GM18519 (cell line): ENCODE data around the gene CNOT3.

Experiments
- ATAC-seq: cut with Tn5 transposase; IDR thresholded peaks from one replicate; pipeline ENCODE4 v1.9.1; 2021; ENCODE audit warnings: mild to moderate bottlenecking, moderate library complexity; ENCODE audit not compliant: unreplicated experiment, low FRiP score

CNOT3 gene

DNA sequence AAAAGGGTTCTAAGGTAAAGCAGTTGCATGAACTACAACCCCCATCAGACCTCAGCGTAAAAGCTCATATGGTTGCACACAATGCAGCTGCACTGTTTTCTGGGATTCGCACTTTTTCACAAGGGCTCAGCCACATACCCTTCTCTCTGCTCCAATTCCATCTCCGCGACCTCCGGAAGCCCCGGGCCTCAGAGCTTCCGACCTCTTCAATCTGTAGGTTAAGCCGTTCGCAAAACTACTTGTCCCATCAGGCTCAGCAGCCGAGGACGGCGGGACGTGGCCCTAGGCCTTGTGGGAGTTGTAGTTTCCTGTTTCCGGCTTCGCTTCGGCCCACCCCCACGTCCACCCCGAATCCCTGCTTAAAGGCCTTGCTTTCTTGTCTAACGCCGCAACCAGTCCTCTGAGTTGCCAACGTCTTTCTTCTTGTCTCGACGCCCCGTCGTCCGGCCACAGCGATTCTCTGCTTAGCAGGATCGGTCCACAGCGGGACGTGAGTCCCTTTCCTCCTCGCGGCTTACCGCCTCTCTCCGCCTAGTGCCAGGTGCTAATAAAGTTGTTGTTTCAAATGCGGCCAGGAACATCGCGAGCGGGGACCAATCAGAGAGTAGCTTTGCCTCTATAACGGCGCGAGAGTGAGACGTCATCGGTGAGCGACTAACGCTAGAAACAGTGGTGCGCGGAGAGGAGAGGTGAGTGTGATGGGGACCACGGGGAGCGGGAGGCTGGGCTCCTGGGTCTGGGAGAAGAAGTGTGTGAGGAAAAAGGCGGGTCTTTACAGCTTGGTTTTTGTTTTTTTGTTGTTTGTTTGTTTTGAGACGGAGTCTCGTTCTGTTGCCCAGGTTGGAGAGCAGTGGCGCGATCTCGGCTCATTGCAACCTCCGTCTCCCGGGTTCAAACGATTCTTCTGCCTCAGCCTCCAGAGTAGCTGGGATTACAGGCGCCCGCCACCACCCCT is 22.2 kb upstream of the CNOT3 start, which contains the start of the genes PRPF31 and TFPT:
Gene PRPF31, plus strand, starts transcription at position 646 of the 955 bp plus-strand sequence. CDS start 2,525 bp downstream, outside the sequence.
Gene TFPT, minus strand, starts transcription at position 549 of the 955 bp plus-strand sequence. Its CDS starts 388 bp downstream, at position 161.
- peak; percentile 52 for ATAC-seq

DNA sequence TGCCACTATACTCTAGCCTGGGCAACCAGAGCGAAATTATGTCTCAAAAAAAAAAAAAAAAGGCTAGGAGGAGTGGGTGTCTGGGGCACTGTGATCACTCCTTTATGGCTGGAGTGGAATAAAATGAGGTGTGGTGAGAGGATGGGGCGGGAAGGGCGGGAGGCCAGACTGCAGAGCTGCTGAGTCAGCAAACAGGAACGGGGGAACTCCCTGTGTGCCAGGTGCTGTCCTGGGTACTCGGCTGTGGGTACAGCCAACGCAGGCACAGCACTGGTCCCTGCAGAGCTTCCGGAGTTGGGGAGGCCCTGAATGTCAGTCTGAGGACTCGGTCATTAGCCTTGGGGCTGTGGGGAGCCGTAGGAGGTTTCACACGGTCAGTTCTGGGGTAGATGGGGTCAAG is 16.3 kb upstream of the CNOT3 start:
- ATAC-seq: no peak

DNA sequence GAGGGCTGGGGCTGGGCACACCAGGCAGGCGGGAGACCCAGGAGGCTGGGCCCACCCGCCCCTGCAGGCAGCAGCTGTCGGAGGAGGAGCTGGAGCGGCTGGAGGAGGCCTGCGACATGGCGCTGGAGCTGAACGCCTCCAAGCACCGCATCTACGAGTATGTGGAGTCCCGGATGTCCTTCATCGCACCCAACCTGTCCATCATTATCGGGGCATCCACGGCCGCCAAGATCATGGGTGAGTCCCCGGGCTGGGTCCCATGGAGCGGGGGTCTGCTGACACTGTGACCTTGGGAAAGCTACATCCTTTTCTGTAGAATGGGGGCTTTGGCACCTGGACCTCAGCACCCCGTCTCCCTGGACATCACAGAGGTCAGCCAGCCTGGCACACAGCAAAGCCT is 13.9 kb upstream of the CNOT3 start:
- no peak for ATAC-seq

DNA sequence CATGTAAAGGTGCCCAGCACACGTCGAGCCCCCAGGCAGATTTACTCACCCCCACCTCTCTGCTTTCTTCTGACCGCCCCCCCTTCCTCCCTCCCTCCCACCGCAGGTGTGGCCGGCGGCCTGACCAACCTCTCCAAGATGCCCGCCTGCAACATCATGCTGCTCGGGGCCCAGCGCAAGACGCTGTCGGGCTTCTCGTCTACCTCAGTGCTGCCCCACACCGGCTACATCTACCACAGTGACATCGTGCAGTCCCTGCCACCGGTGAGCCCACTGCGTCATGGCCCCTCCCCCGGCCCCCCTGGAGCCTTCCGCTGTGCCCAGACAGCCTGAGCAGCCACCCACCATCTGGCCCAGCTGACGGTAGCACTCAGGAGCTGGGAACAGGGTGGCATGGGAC is 13.2 kb upstream of the CNOT3 start:
- no peak for ATAC-seq

GRCh38 chr19:54125713-54126112 is 11.8 kb upstream of the CNOT3 start:
- no peak for ATAC-seq

GRCh38 chr19:54127688-54128440 is 9.7 kb upstream of the CNOT3 start:
- no peak for ATAC-seq

DNA sequence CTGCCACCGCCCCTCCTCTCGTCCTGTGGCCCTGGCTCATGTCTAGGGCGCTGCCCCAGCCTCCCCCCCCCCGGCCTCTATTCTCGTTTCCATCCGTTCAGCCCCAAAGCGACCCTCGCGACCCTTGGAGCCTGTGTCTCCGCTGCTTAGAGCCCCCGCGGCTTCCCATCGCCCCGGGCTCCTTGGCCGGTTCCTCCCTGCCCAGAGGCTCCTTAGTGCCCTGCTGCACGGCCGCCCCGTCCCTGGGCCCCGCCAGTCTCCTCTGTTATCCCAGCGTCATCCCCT is 9.2 kb upstream of the CNOT3 start:
- no peak for ATAC-seq

GRCh38 chr19:54128796-54129616 is 8.6 kb upstream of the CNOT3 start:
- ATAC-seq: no peak

- no peak for ATAC-seq
Observed at GRCh38 chr19:54129617-54129996, 8.0 kb upstream of the CNOT3 start.

GRCh38 chr19:54133312-54133956 is 4.1 kb upstream of the CNOT3 start:
- ATAC-seq: no peak

GRCh38 chr19:54133957-54134590 is 3.5 kb upstream of the CNOT3 start:
- ATAC-seq: no peak

GRCh38 chr19:54136086-54136863 is 1.3 kb upstream of the CNOT3 start:
- ATAC-seq: no peak

- ATAC-seq: peak; percentile 63
Observed at GRCh38 chr19:54136864-54137698, 481 bp upstream of the CNOT3 start.

GRCh38 chr19:54138489-54139256 is 1.1 kb downstream of the CNOT3 start:
- no peak for ATAC-seq

DNA sequence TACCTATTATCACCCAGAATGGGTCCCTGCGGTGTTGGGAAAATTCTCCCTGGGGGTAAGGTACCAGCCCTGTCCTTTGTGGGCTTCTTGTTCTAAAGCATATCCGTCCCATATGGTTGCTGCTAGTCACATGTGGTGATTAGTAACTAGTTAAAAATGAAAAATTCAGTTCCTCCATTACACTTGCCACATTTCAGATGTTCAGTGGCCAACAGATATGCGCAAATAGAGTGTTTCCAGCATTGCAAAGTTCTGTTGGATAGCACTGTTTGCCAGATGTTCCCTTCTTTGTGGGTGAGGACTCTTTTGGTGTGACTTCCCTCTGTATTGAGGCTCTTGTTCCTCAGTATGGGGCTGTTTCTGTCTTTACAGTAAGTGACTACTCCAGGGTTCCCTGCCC is 3.8 kb downstream of the CNOT3 start:
- ATAC-seq: no peak

- no peak for ATAC-seq
Observed at GRCh38 chr19:54142166-54142780, 4.7 kb downstream of the CNOT3 start.

GRCh38 chr19:54145541-54146158 is 8.1 kb downstream of the CNOT3 start:
- ATAC-seq: no peak
